ENCODE data around the gene WDR46.

The WDR46 gene

GRCh38 chr6:33313105-33313708 is 24.2 kb upstream of the WDR46 start:
- no peak for FAIRE-seq

- no peak for FAIRE-seq
Measured at GRCh38 chr6:33312361-33313104, 23.5 kb upstream of the WDR46 start.

- FAIRE-seq, result no peak
Measured at GRCh38 chr6:33306356-33306755, 17.3 kb upstream of the WDR46 start.

- FAIRE-seq, result no peak
Measured at GRCh38 chr6:33305052-33305451, 16.0 kb upstream of the WDR46 start.

- FAIRE-seq, result no peak
Measured at GRCh38 chr6:33304216-33304615, 15.2 kb upstream of the WDR46 start.

GRCh38 chr6:33301877-33302276 is 12.8 kb upstream of the WDR46 start:
- FAIRE-seq, result no peak

- no peak for FAIRE-seq
Measured at GRCh38 chr6:33299237-33299944, 10.4 kb upstream of the WDR46 start.

GRCh38 chr6:33298773-33299236 is 9.8 kb upstream of the WDR46 start, which contains the start of gene RGL2:
TSS of gene RGL2 (minus strand) at chr6:33298942. CDS start at chr6:33298610, 332 bp downstream.
- no peak for FAIRE-seq

GRCh38 chr6:33297956-33298772 is 9.1 kb upstream of the WDR46 start:
- no peak for FAIRE-seq

GRCh38 chr6:33297406-33297955 is 8.4 kb upstream of the WDR46 start:
- no peak for FAIRE-seq

- FAIRE-seq, result no peak
Measured at GRCh38 chr6:33296797-33297405, 7.9 kb upstream of the WDR46 start.

GRCh38 chr6:33295621-33296369 is 6.8 kb upstream of the WDR46 start:
- FAIRE-seq, result no peak

GRCh38 chr6:33294086-33294823 is 5.2 kb upstream of the WDR46 start:
- no peak for FAIRE-seq

- FAIRE-seq, result no peak
Measured at GRCh38 chr6:33292996-33293682, 4.1 kb upstream of the WDR46 start.

- no peak for FAIRE-seq
Measured at GRCh38 chr6:33290459-33290858, 1.4 kb upstream of the WDR46 start.

GRCh38 chr6:33289784-33290315 is 811 bp upstream of the WDR46 start:
- no peak for FAIRE-seq

- no peak for FAIRE-seq
Measured at GRCh38 chr6:33288141-33288920, 708 bp downstream of the WDR46 start.
